ENCODE results near the gene GCNT1.

DNA sequence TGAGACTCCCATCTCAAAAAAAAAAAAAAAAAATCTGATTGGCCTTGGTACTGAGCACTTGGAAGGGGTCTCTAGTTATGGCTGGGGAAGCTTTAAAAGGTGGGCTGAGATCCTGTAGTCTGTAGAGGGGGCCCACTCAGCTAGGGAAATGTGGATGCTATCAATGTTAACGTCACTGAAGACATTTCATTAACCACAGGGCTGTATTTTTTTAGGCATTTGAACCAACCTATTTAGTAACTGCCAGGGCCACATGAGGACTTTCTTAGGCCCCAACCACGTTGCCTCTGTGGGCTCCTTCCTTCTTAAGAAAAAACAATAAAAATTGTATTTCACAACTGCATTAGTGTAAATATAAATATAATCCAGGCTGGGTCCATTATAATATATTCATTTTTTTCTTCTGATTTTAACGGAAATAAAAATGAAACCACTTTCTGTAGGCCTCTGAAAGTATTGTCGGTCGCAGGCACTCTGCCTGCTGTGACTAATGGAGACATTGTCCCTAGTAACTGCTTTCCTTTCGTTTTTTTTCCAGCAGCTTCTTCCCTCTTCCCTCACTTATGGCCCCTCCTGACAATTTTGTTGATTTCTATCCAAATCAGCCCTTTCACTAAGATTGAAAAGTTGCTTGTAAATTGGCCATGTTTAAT, 71.6 kb downstream of the GCNT1 start:
- no peak for TF ChIP-seq POLR2A (IDR thresholded peaks at IDR 0.05; ENCODE audit: low read length)
- TF ChIP-seq GATA1 (IDR thresholded peaks at IDR 0.05; ENCODE audit: low read depth, low read length) = no peak
